Right cardiac atrium (tissue), 5 donors: Measurements from ENCODE around the gene TGM1. TPM values are rescaled to one million over a fixed set of nuclear protein-coding genes. Genes with fewer than 3 reads are reported as not detected.
"Not testable (repeated sequence)": the region's sequence is repeated elsewhere in the genome, so short reads cannot be mapped to it uniquely, and the experiment has no call there.

Source experiments
- ATAC-seq, 2 donors: fragments of 200-7000 bp; cut with Tn5 transposase; one replicate each; pipeline versions ENCODE4 v1.8.0 to v1.9.1; 2020; ENCODE audit warnings: moderate library complexity in 2 of 2, mild to moderate bottlenecking in 1 of 2
- DNase-seq, 3 donors: peaks; one replicate each; pipeline ENCODE4 v3.0.0-alpha.2; 2020
- H3K27ac ChIP-seq: one replicate; pipeline ENCODE4 v1.5.1; 2013; ENCODE audit warnings: mild to moderate bottlenecking, low read length, control low read depth, moderate library complexity
- H3K27me3 ChIP-seq: one replicate; pipeline ENCODE4 v1.6.1; 2013; ENCODE audit not compliant: control insufficient read depth, insufficient read depth
- H3K4me1 ChIP-seq: one replicate; pipeline ENCODE4 v1.6.1; 2013; ENCODE audit warnings: low read length; ENCODE audit not compliant: control insufficient read depth, insufficient read depth
- H3K4me3 ChIP-seq: one replicate; pipeline ENCODE4 v1.5.1; 2013; ENCODE audit warnings: low read length, control low read depth
- H3K9me3 ChIP-seq: one replicate; pipeline ENCODE4 v1.6.1; 2013; ENCODE audit warnings: low read length; ENCODE audit not compliant: control insufficient read depth
- WGBS: extraction: QIAGEN DNeasy Blood & Tissue Kit; methylation state at CpG from one replicate; pipeline ENCODE4 v1.1.7; 2013; 5-methylcytosine and 5-hydroxymethylcytosine counted together
- intact Hi-C, 4 donors: fragments of 100-400 bp; cut with DNase I; formaldehyde crosslinking; loops; one replicate each; pipeline versions ENCODE4 v1.11.0 to v1.14.0; 2022 to 2023
- polyA plus RNA-seq: library from polyadenylated mRNA; stranded (reverse); fragments of 200-250 nt; gene quantifications from one replicate; pipeline ENCODE4 v1.2.3, GENCODE V29; 2013
- total RNA-seq, 4 donors: library from RNA; stranded (reverse); fragmentation: NEBNext Ultra II Directional; extraction: Animal tissue kit (Norgen Biotek cat#: 25700); gene quantifications; one replicate each; pipeline ENCODE4 v1.2.1, GENCODE V29; 2021
- donor health status: healthy with polysubstance abuse.
- donor health status: DM: no; HTN: yes; CAD: no.
- donor health status: DM: no; HTN: no; CAD: no.
- donor health status: DM: no; HTN: yes; CAD: no; lungs with severe emphysema.
- donor health status: DM: yes; HTN: yes; CAD: no.

TGM1 gene
- total and polyA plus RNA-seq, 5 donors = 0.16 to 2.0 (median 0.40) TPM

DNA sequence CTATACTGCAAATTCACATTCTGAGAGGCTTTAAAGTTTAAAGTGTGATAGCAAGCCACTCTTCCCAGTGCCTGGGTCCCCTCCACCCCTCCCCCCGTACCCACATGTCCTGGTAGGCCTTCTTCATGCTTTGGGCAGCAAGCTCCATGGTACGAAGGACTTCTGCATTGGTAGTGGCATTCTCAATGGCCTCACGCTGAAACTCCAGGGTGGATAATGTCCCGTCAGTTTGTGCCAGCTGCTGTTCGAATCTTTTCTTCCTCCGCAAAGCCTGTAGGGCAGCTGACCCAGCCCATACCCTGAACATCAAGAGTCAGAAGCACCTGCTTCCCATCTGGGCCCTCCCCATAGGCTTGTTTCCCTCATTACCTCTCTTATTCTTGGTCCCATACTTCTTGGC lies 51.7 kb downstream of the TGM1 start:
- H3K27ac ChIP-seq = no peak overlapping the region
- intact Hi-C loops = no loop called here
- no peak overlapping the region for H3K4me3 ChIP-seq
- DNase-seq = no peak
- no peaks in the 10 kb centered on the region for H3K9me3 ChIP-seq
- H3K27me3 ChIP-seq = no peaks in the 10 kb centered on the region
- peaks cover 2% of the 10 kb centered on the region for H3K4me1 ChIP-seq
- 91% methylated on average over 6 of the region's 6 CpGs for WGBS
- ATAC-seq = no peak

DNA sequence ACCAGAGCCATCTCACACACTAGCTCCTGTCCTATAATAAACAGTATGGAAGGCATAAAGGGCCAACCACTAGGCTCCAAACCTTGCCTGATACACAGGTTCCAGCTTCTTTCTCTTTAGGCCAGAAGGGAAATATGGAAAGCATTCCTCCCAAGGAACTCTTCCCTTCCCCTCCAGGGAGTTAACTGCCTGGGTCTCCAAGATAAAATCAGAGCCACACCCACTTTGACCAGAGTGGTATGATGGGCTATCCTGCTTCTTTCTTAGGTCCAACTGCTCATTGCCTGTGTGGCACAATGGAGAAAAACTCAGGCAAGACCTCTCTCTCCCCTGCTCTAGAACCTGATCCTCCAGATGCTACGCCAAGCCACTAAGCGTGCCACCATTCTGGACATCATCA lies 55.4 kb downstream of the TGM1 start:
- no peak overlapping the region for H3K27ac ChIP-seq
- no peaks in the 10 kb centered on the region for H3K4me1 ChIP-seq
- H3K27me3 ChIP-seq = no peaks in the 10 kb centered on the region
- WGBS = 99% methylated on average over 2 of the region's 2 CpGs
- ATAC-seq = no peak
- intact Hi-C loops = no loop called here
- no peaks in the 10 kb centered on the region for H3K9me3 ChIP-seq
- no peak overlapping the region for H3K4me3 ChIP-seq
- no peak for DNase-seq

DNA sequence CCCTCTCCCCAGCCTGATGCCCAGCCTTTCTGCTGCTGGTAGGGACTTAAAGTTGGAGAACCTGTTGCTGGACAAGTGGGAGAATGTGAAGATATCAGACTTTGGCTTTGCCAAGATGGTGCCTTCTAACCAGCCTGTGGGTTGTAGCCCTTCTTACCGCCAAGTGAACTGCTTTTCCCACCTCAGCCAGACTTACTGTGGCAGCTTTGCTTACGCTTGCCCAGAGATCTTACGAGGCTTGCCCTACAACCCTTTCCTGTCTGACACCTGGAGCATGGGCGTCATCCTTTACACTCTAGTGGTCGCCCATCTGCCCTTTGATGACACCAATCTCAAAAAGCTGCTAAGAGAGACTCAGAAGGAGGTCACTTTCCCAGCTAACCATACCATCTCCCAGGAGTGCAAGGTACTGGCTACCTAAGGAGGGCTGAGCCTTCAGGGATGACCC lies 55.8 kb downstream of the TGM1 start:
- no peaks in the 10 kb centered on the region for H3K4me1 ChIP-seq
- no peaks in the 10 kb centered on the region for H3K27me3 ChIP-seq
- no peaks in the 10 kb centered on the region for H3K9me3 ChIP-seq
- ATAC-seq (no peak), DNase-seq (no peak)
- WGBS = 94% methylated on average over 5 of the region's 5 CpGs
- no peak overlapping the region for H3K4me3 ChIP-seq
- H3K27ac ChIP-seq = no peak overlapping the region
- intact Hi-C loops = no loop called here

DNA sequence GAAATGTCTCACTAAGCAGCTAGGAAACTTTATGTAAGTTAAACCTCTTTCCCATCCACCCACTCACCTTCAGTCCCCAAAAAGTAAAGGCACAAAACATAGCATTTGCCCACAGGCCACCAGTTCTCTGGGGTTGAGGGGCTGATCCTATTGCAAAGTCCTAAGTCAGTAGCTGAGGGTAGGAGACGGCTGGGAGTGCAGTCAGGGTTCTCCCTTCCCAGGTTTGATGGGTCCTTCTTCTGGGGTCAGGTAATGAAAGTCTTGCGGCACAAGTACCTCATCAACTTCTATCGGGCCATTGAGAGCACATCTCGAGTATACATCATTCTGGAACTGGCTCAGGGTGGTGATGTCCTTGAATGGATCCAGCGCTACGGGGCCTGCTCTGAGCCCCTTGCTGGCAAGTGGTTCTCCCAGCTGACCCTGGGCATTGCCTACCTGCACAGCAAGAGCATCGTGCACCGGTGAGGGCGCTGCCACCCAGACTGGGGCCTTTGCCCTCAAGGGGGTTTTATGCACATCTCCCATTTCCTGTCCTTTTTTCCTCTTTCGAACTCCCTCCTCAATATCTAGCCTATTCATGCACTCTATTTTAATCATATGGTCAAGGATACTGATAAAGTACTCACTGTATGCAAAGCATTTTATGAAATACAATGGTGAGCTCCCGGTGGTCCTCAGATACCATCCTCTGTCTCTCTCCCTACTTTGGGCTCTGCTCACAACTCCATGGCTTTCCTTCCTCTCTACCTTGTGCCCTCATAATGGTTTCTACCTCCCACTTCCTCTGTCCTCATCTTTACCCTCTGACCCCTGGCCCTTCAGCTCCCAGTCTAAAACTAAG lies 56.5 kb downstream of the TGM1 start:
- Histone ChIP-seq H3K27me3 (no peaks in the 10 kb centered on the region), H3K4me1 (no peaks in the 10 kb centered on the region), H3K4me3 (no peak overlapping the region), H3K27ac (no peak overlapping the region), H3K9me3 (no peaks in the 10 kb centered on the region)
- WGBS = 95% methylated on average over 11 of the region's 11 CpGs
- ATAC-seq = no peak
- no peak for DNase-seq
- intact Hi-C loops = no loop called here

DNA sequence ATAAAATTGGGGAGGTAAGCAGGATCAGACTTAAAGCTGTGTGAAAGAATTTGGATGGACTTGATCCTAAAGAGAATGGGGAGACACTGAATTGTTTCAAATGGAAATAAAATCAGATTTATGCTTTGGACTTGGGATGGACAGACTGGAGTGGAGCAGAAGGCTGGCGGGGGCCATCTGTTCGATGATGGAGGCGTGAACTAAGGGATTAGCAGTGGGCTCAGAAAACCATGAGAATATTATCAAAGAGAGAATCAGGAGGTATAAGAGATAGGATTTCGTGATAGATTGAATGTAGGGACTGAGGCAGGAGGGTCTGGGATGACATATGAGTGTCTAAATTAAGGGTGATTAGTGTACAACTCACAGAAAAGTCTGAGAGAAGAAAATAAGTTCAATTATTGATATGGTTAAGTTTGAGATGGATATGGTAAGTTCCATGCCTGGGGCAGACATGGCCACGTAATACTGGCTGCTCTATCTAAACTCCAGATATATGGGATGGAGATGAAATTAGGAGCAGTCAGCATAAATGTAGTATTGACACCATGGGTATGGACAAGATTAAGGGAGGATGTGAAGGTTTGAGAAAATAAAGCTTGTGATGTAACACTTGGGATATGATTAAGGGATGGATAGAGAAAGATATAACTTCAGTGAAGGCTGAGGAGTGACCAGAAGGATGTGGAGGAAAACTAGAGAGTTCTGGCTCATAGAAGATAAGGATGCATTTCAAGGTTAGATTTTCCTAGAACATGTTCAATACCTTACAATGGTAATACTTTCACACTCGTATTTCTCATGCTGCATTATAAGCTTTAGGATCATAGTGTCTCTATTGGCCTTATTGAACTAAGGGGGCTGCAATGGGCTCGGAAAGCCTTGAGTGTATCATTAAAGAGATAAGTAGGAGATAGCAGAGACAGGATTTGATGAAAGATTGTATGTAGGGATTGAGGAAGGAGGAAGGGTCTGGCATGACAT lies 58.5 kb downstream of the TGM1 start:
- Histone ChIP-seq H3K27me3 (no peaks in the 10 kb centered on the region), H3K4me1 (no peaks in the 10 kb centered on the region), H3K4me3 (no peak overlapping the region), H3K9me3 (no peaks in the 10 kb centered on the region), H3K27ac (no peak overlapping the region)
- ATAC-seq (no peak), DNase-seq (no peak)
- intact Hi-C loops = no loop called here
- WGBS = 94% methylated on average over 7 of the region's 7 CpGs

DNA sequence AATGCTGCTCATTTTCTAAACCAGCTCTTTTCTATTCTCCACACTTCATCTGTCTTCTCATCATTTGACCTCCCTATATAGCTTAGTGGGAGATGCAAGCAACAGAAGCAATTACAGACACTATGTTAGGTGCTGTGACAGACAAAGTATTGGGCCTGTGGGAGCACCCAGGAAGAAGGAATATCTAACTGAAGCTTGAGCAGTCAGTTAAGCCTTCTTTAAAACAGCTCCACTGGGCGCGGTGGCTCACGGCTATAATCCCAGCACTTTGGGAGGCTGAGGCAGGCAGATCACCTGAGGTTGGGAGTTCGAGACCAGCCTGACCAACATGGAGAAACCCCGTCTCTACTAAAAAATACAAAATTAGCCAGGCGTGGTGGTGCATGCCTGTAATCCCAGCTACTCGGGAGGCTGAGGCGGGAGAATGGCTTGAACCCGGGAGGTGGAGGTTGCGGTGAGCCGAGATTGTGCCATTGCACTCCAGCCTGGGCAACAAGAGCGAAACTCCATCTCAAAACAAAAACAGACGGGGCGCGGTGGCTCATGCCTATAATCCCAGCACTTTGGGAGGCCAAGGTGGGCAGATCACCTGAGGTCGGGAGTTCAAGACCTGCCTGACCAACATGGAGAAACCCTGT lies 59.6 kb downstream of the TGM1 start:
- WGBS = 98% methylated on average over 16 of the region's 16 CpGs
- H3K9me3 ChIP-seq, H3K4me1 ChIP-seq, H3K27me3 ChIP-seq, intact Hi-C loops, H3K4me3 ChIP-seq, DNase-seq, H3K27ac ChIP-seq, ATAC-seq: not testable (repeated sequence)

DNA sequence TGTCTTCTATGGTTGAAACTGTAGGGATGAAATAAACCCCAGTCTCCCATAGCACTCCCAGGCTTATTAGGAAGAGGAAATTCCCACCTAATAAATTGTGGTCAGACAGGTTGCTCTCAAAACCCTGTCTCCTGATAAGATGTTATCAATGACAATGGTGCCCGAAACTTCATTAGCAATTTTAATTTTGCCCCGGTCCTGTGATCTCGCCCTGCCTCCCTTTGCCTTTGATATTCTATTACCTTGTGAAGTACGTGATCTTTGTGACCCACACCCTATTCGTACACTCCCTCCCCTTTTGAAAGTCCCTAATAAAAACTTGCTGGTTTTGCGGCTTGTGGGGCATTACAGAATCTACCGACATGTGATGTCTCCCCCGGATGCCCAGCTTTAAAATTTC lies 60.4 kb downstream of the TGM1 start:
- ATAC-seq, H3K4me3 ChIP-seq, H3K9me3 ChIP-seq, H3K4me1 ChIP-seq, H3K27me3 ChIP-seq, DNase-seq, intact Hi-C loops, H3K27ac ChIP-seq: not testable (repeated sequence)
- WGBS = 91% methylated on average over 8 of the region's 8 CpGs

Other genes starting within 250 kb of the TGM1 start
Only the 30 nearest of the 34 such genes appear.
- 10 to 100 TPM in 1 of 4 donors, 1 to 10 TPM in 3; 4.0 to 11.0 (median 5.3) TPM for gene PCK2, start 168.9 kb downstream of the TGM1 start, total RNA-seq
- gene PCK2, start 168.9 kb downstream of the TGM1 start, polyA plus RNA-seq = 3.5 TPM
- 10 to 100 TPM; 50.6 to 70.7 (median 62.6) TPM for gene DCAF11, start 148.4 kb downstream of the TGM1 start, total RNA-seq
- gene DCAF11, start 148.4 kb downstream of the TGM1 start, polyA plus RNA-seq = 33.1 TPM
- 1 to 10 TPM in 3 of 4 donors, under 1 TPM in 1; 0.79 to 2.9 (median 2.4) TPM for gene NRL, start 148.2 kb downstream of the TGM1 start, total RNA-seq
- 2.6 TPM for gene NRL, start 148.2 kb downstream of the TGM1 start, polyA plus RNA-seq
- gene FITM1, start 132.5 kb downstream of the TGM1 start, total RNA-seq = 100 to 1,000 TPM in 3 of 4 donors, 10 to 100 TPM in 1; 87.4 to 178 (median 134) TPM
- 224 TPM for gene FITM1, start 132.5 kb downstream of the TGM1 start, polyA plus RNA-seq
- 100 to 1,000 TPM in 3 of 4 donors, 10 to 100 TPM in 1; 99.8 to 112 (median 103) TPM for gene PSME1, start 127.0 kb downstream of the TGM1 start, total RNA-seq
- 141 TPM for gene PSME1, start 127.0 kb downstream of the TGM1 start, polyA plus RNA-seq
- 10 to 100 TPM; 17.2 to 18.9 (median 18.1) TPM for gene EMC9, start 121.6 kb downstream of the TGM1 start, total RNA-seq
- 21.2 TPM for gene EMC9, start 121.6 kb downstream of the TGM1 start, polyA plus RNA-seq
- gene PSME2, start 116.6 kb downstream of the TGM1 start, total RNA-seq = 10 to 100 TPM; 62.7 to 90.6 (median 67.6) TPM
- 102 TPM for gene PSME2, start 116.6 kb downstream of the TGM1 start, polyA plus RNA-seq
- 10 to 100 TPM; 29.2 to 48.4 (median 42.6) TPM for gene RNF31, start 115.7 kb downstream of the TGM1 start, total RNA-seq
- 27.6 TPM for gene RNF31, start 115.7 kb downstream of the TGM1 start, polyA plus RNA-seq
- 100 to 1,000 TPM in 1 of 4 donors, 10 to 100 TPM in 3; 47.5 to 103 (median 59.0) TPM for gene IRF9, start 101.9 kb downstream of the TGM1 start, total RNA-seq
- gene IRF9, start 101.9 kb downstream of the TGM1 start, polyA plus RNA-seq = 44.5 TPM
- 1 to 10 TPM; 1.9 to 5.8 (median 3.2) TPM for gene REC8, start 91.1 kb downstream of the TGM1 start, total RNA-seq
- gene REC8, start 91.1 kb downstream of the TGM1 start, polyA plus RNA-seq = 4.1 TPM
- gene IPO4, start 74.4 kb downstream of the TGM1 start, total RNA-seq = 10 to 100 TPM; 10.2 to 22.5 (median 12.1) TPM
- 4.1 TPM for gene IPO4, start 74.4 kb downstream of the TGM1 start, polyA plus RNA-seq
- gene TM9SF1, start 67.7 kb downstream of the TGM1 start, total RNA-seq = 10 to 100 TPM; 26.4 to 37.6 (median 30.4) TPM
- gene TM9SF1, start 67.7 kb downstream of the TGM1 start, polyA plus RNA-seq = 14.8 TPM
- under 1 TPM in 2 of 4 donors, not detected in 2; 0.18 to 0.37 TPM for gene TSSK4, start 57.5 kb downstream of the TGM1 start, total RNA-seq
- not detected for gene TSSK4, start 57.5 kb downstream of the TGM1 start, polyA plus RNA-seq
- gene CHMP4A, start 49.7 kb downstream of the TGM1 start, total RNA-seq = 10 to 100 TPM; 35.2 to 49.3 (median 39.5) TPM
- gene CHMP4A, start 49.7 kb downstream of the TGM1 start, polyA plus RNA-seq = 56.3 TPM
- gene MDP1, start 47.1 kb downstream of the TGM1 start, total RNA-seq = 10 to 100 TPM; 15.7 to 21.8 (median 18.8) TPM
- gene MDP1, start 47.1 kb downstream of the TGM1 start, polyA plus RNA-seq = 26.8 TPM
- gene NEDD8, start 30.8 kb downstream of the TGM1 start, total RNA-seq = 100 to 1,000 TPM; 167 to 190 (median 183) TPM
- gene NEDD8, start 30.8 kb downstream of the TGM1 start, polyA plus RNA-seq = 302 TPM
- gene GMPR2, start 30.2 kb downstream of the TGM1 start, total RNA-seq = 10 to 100 TPM; 32.4 to 45.4 (median 34.6) TPM
- 30.3 TPM for gene GMPR2, start 30.2 kb downstream of the TGM1 start, polyA plus RNA-seq
- gene TINF2, start 20.6 kb downstream of the TGM1 start, total RNA-seq = 10 to 100 TPM; 38.9 to 45.9 (median 45.3) TPM
- gene TINF2, start 20.6 kb downstream of the TGM1 start, polyA plus RNA-seq = 23.0 TPM
- 10 to 100 TPM; 18.1 to 21.4 (median 20.8) TPM for gene RABGGTA, start 8.4 kb upstream of the TGM1 start, total RNA-seq
- 20.7 TPM for gene RABGGTA, start 8.4 kb upstream of the TGM1 start, polyA plus RNA-seq
- gene DHRS1, start 36.6 kb upstream of the TGM1 start, total RNA-seq = 10 to 100 TPM in 2 of 4 donors, 1 to 10 TPM in 2; 5.9 to 12.0 (median 10.4) TPM
- 7.2 TPM for gene DHRS1, start 36.6 kb upstream of the TGM1 start, polyA plus RNA-seq
- 10 to 100 TPM; 19.2 to 20.3 (median 19.6) TPM for gene NOP9, start 36.7 kb upstream of the TGM1 start, total RNA-seq
- 9.6 TPM for gene NOP9, start 36.7 kb upstream of the TGM1 start, polyA plus RNA-seq
- 1 to 10 TPM; 5.8 to 8.5 (median 6.9) TPM for gene CIDEB, start 44.8 kb upstream of the TGM1 start, total RNA-seq
- 3.6 TPM for gene CIDEB, start 44.8 kb upstream of the TGM1 start, polyA plus RNA-seq
- gene LTB4R2, start 47.0 kb upstream of the TGM1 start, total RNA-seq = 1 to 10 TPM; 1.2 to 2.1 (median 1.4) TPM
- 0.66 TPM for gene LTB4R2, start 47.0 kb upstream of the TGM1 start, polyA plus RNA-seq
- gene LTB4R, start 48.3 kb upstream of the TGM1 start, total RNA-seq = 1 to 10 TPM; 2.2 to 3.1 (median 2.4) TPM
- 1.6 TPM for gene LTB4R, start 48.3 kb upstream of the TGM1 start, polyA plus RNA-seq
- 10 to 100 TPM; 24.1 to 45.3 (median 32.8) TPM for gene ADCY4, start 71.9 kb upstream of the TGM1 start, total RNA-seq
- gene ADCY4, start 71.9 kb upstream of the TGM1 start, polyA plus RNA-seq = 33.4 TPM
- gene RIPK3, start 76.8 kb upstream of the TGM1 start, total RNA-seq = 1 to 10 TPM; 2.9 to 7.0 (median 6.4) TPM
- 3.8 TPM for gene RIPK3, start 76.8 kb upstream of the TGM1 start, polyA plus RNA-seq
- gene NFATC4, start 105.0 kb upstream of the TGM1 start, total RNA-seq = 10 to 100 TPM; 15.7 to 40.0 (median 31.0) TPM
- 25.8 TPM for gene NFATC4, start 105.0 kb upstream of the TGM1 start, polyA plus RNA-seq
- 10 to 100 TPM in 2 of 4 donors, 1 to 10 TPM in 2; 9.3 to 12.0 (median 10.5) TPM for gene NYNRIN, start 135.8 kb upstream of the TGM1 start, total RNA-seq
- gene NYNRIN, start 135.8 kb upstream of the TGM1 start, polyA plus RNA-seq = 5.1 TPM
- gene CBLN3, start 166.5 kb upstream of the TGM1 start, total RNA-seq = 1 to 10 TPM; 1.6 to 3.1 (median 2.7) TPM
- 1.3 TPM for gene CBLN3, start 166.5 kb upstream of the TGM1 start, polyA plus RNA-seq
- gene KHNYN, start 166.8 kb upstream of the TGM1 start, total RNA-seq = 10 to 100 TPM; 23.4 to 27.7 (median 26.0) TPM
- gene KHNYN, start 166.8 kb upstream of the TGM1 start, polyA plus RNA-seq = 19.1 TPM